HG02943 (cell line): ENCODE data around the gene ODAD3.

Experiments
- ATAC-seq: cut with Tn5 transposase; IDR thresholded peaks from one replicate; pipeline ENCODE4 v1.9.1; 2021; ENCODE audit warnings: mild to moderate bottlenecking, low read depth, moderate library complexity; ENCODE audit not compliant: unreplicated experiment

The ODAD3 gene

GRCh38 chr19:11378319-11379189 is 56.4 kb downstream of the ODAD3 start:
- ATAC-seq = no peak

DNA sequence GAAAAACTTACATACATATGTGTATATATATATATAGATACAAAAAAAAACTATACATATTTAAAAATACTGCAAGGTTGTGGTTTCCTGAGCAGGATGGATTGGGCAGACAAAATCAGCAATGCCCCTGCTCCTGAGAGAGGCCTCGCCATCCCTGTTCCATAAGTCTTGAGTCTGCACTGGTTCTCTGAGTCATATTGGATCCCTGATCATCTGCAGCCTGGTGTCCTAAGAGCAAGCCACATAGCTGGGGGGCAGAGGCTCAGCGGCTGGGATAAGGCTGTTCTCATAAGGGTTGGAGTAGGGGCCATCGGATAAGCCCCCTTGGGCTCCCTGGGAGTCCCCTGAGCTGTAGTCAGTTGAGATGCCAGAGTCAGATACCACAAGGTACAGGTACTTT is 57.2 kb downstream of the ODAD3 start:
- no peak for ATAC-seq

- no peak for ATAC-seq
These were observed 57.7 kb downstream of the ODAD3 start for GRCh38 chr19:11377237-11377636.

GRCh38 chr19:11375143-11375948 is 59.6 kb downstream of the ODAD3 start:
- peak; percentile 31 for ATAC-seq

- peak; percentile 86 for ATAC-seq
These were observed 60.3 kb downstream of the ODAD3 start, which contains the start of gene SWSAP1 for GRCh38 chr19:11374433-11375142. TSS of gene SWSAP1 (plus strand) at chr19:11374666. CDS start at chr19:11374681, 15 bp downstream.

GRCh38 chr19:11373885-11374432 is 61.0 kb downstream of the ODAD3 start:
- no peak for ATAC-seq

GRCh38 chr19:11373166-11373884 is 61.6 kb downstream of the ODAD3 start:
- no peak for ATAC-seq

DNA sequence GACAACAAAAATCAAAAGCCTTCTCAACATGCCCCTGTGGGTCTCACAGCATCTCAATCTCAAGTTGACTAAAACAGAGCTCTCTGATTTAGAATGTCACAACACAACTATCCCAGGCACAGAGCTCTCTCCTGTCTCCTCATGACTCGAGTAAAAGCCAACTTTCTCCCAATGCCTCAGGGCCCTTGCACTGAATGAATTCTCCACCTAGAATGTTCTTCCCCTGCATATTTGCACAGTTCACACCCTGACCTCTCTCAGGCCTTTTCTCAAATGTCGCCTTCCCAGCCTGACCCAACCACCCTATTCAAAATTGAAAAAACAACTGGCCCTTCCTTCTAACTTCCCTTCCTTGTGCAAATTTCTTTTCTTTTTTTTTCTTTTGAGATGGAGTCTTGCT is 64.2 kb downstream of the ODAD3 start:
- no peak for ATAC-seq
